Kasumi-1 (cell line): ENCODE measurements around the gene TAB2.

Experiments used
- DNase-seq, 2 experiments: peaks; one replicate each; lab custom pipeline; 2025; lab: John Stamatoyannopoulos, UW

The TAB2 gene

GRCh38 chr6:149371154-149371553, 53.6 kb downstream of the TAB2 start:
- DNase-seq: no peak

GRCh38 chr6:149372062-149372461, 54.5 kb downstream of the TAB2 start:
- DNase-seq: no peak

GRCh38 chr6:149373511-149373910, 56.0 kb downstream of the TAB2 start:
- no peak for DNase-seq

- no peak for DNase-seq
Measured at GRCh38 chr6:149379977-149380376, 62.5 kb downstream of the TAB2 start.

- DNase-seq: no peak
Measured at GRCh38 chr6:149380523-149380922, 63.0 kb downstream of the TAB2 start.

- DNase-seq: no peak
Measured at GRCh38 chr6:149383371-149383770, 65.9 kb downstream of the TAB2 start.

- no peak for DNase-seq
Measured at GRCh38 chr6:149384464-149384863, 67.0 kb downstream of the TAB2 start.

GRCh38 chr6:149385998-149386646, 68.6 kb downstream of the TAB2 start:
- DNase-seq: no peak

GRCh38 chr6:149387779-149388512, 70.4 kb downstream of the TAB2 start:
- DNase-seq: no peak

GRCh38 chr6:149389509-149390297, 72.2 kb downstream of the TAB2 start:
- no peak for DNase-seq

- DNase-seq: no peak
Measured at GRCh38 chr6:149392093-149392492, 74.6 kb downstream of the TAB2 start.

GRCh38 chr6:149392535-149392934, 75.0 kb downstream of the TAB2 start:
- DNase-seq: no peak

GRCh38 chr6:149393002-149393679, 75.6 kb downstream of the TAB2 start:
- DNase-seq: no peak

- DNase-seq: no peak
Measured at GRCh38 chr6:149395185-149395584, 77.7 kb downstream of the TAB2 start.

- no peak for DNase-seq
Measured at GRCh38 chr6:149397384-149397783, 79.9 kb downstream of the TAB2 start.

- DNase-seq: no peak
Measured at GRCh38 chr6:149400050-149400449, 82.5 kb downstream of the TAB2 start, which contains the start of gene SUMO4. SUMO4 (plus strand) TSS chr6:149400262; CDS start chr6:149400392, 130 bp downstream.

- DNase-seq: no peak
Measured at GRCh38 chr6:149403534-149403933, 86.0 kb downstream of the TAB2 start.

GRCh38 chr6:149405823-149406765, 88.6 kb downstream of the TAB2 start:
- DNase-seq: no peak

GRCh38 chr6:149409617-149410016, 92.1 kb downstream of the TAB2 start:
- no peak for DNase-seq

GRCh38 chr6:149410557-149410956, 93.0 kb downstream of the TAB2 start:
- DNase-seq: no peak

GRCh38 chr6:149414009-149414408, 96.5 kb downstream of the TAB2 start:
- no peak for DNase-seq
